Measurements from ENCODE around the gene HMGN3.

Gene HMGN3

DNA sequence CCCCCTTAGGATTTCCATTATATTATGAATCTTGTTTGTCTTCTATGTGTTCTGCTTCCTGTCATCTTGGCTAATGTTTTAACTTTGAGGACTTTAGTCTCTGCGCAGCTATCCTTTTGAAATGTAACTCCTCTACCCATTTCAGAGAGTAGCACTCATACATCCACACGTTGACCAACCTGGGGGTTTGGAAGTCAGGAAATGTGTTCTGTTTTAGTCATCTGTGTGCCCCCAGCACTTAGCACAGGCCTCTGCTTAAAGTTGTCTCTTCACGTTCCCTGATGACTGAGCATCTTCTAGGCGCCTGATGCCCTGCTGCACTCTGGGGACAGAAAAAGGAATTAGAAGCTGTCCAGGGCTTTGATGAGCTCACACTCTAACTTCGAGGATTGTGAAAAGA is 47.9 kb downstream of the HMGN3 start:
- no peak for DNase-seq (ENCODE audit: low read depth in 2 of 2, low spot score in 1 of 2)

DNA sequence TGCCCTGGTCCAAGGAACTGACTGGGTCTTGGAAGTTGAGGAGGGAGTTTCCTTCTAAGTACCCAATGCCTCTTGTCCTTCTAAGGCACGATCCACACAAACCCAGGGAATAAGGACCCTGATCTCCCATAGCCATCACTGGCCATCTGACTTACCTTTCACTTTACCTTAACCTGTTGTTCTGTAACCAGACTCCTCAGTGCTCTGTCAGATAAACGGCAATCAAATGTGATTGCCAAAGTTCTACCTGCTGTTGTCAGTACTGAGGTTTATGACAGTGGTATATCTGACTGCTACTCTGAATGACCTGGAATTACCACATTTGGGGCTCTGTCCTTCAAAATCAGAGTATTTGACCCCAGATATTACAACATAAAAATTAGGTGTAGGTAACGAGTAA is 49.8 kb downstream of the HMGN3 start:
- no peak for DNase-seq (ENCODE audit: low read depth in 2 of 2, low spot score in 1 of 2)

DNA sequence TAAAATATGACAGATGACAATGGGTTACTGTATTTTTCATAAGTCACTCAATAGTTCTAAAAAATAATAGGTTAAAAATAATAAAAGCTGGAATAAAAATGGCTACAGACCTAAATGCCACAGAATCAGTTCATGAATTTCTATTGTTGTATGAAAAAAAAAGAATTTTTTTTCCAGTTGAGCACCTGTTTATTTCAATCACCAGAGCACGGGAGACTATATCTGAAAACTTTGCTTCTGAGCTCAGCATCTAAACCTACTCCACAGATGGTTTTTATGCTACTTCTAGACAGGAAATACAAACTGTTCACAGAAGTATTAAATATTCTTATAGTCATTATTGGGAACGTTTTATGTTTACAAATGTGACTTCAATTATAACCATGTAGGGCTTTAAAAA is 50.4 kb downstream of the HMGN3 start:
- no peak for DNase-seq (ENCODE audit: low read depth in 2 of 2, low spot score in 1 of 2)

DNA sequence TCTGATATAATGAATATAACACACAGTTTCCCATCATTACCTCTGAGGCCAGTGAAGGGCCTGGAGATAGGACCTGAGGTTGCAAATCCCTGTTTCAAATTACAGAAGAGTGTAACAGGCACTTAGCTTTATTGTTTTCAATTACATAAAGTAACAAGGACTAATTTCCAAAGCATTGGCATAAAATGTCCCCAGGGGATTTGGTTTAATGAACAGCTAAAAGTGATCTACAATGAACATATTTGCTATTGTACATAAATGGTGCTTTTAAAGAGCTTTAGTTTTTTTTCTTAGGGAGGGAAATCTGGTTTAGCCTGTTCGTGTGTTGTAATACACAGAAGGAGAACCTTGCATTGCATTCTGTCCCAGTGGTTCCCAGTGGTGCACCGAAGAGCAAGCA is 54.4 kb downstream of the HMGN3 start:
- no peak for DNase-seq (ENCODE audit: low read depth in 2 of 2, low spot score in 1 of 2)

GRCh38 chr6:79173378-79173777 is 61.1 kb downstream of the HMGN3 start:
- no peak for DNase-seq (ENCODE audit: low read depth in 2 of 2, low spot score in 1 of 2)

GRCh38 chr6:79170959-79171358 is 63.5 kb downstream of the HMGN3 start:
- DNase-seq (ENCODE audit: low read depth in 2 of 2, low spot score in 1 of 2): no peak

DNA sequence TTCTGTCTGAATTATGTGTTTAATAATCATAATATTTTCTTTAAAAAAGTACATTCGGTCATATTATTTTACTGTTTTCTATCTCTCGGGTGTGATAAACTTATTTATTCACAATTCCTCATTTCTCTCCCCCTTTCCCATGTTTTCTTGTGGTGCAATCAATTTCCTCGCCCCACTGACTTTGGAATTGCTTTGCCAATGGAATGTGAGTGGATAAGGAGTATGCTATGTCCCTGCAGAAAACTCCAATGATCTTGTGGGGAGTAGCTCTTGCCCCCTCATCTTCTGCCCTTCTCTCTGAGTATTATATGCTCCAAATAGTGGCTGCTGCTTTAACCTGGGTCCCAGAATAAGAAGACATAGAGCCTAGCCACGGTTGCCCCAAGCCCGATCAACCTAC is 64.1 kb downstream of the HMGN3 start:
- DNase-seq (ENCODE audit: low read depth in 2 of 2, low spot score in 1 of 2): no peak

DNA sequence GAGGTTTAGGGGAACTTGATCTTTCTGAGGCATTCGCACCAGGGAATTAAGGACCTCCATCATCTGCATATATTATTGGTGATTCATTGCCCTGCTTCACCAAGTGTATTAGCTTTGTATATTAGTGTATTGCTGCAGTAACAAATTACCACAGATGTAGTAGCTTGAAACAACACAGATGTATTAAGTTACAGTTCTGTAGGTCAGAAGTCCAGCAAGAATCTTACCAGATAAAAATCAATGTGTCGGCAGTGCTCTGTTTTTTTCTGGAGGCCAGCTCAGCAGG is 65.8 kb downstream of the HMGN3 start:
- DNase-seq (ENCODE audit: low read depth in 2 of 2, low spot score in 1 of 2): no peak

DNA sequence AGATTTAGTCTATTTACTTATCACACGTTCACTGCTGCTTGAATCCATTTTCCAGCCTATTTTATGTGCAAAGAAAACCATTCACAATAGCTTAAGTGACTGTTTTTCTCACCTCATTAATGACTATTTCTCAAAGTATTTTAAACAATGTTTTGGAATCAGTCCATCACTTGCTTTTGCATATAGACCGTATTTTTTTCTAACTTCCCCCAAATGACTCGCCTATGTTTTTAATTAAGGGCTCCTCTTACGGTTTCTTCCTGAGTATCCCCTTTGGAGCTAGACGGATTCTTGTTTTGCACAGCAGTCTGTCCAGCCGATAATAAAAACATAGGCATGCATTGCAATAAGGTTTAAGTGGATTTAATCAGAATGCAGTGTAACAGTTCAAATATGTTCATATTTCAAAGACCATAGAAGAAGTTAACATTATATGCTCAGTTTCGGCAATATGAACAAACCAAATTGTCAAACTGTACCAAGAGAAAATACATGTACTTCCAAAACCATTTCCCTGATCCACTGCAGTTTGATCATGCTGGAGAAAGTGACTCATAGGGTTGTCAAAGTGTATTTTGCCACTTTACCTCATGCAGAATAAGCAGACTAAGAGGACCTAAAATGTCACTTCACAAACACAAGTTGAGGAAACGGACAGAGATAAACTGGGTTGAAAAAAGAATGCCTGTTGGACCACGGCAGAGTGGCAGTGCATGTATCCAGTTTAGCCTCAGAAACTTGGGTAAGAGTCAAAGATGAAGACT is 66.4 kb downstream of the HMGN3 start:
- DNase-seq (ENCODE audit: low read depth in 2 of 2, low spot score in 1 of 2): no peak

GRCh38 chr6:79159846-79160245 is 74.6 kb downstream of the HMGN3 start:
- DNase-seq (ENCODE audit: low read depth in 2 of 2, low spot score in 1 of 2): no peak

- DNase-seq (ENCODE audit: low read depth in 2 of 2, low spot score in 1 of 2): no peak
Observed at GRCh38 chr6:79158856-79159516, 75.5 kb downstream of the HMGN3 start.

DNA sequence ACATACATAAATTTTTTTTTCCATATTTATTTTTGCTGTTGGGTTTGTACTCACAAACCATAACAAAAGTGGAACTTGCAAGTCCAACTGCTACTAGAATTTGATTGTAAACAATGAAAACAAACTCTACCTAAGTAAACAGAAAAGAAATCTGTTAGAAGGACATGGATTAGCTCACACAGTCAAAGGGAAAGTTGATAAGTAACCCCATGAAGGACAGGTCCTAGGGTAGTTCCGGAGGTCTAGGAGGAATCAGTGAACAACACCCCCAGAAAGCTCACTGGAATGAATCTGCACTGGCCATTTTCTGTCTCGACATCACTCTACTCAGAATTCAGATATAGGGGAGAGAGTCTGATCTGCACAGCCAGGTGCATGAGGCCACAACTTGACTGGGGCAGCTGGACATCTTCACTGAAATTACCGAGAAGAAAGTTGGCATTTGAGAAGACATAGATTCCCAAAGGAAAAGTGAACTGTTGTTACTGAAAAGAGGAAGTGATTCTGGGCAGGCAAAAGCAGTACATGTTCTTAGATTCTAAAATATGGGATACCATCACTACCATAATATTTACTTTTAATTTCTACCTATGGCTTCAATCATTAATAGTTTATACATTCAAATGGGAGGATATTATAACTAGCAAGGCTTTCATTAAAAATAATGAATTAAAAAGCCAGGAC is 76.4 kb downstream of the HMGN3 start:
- no peak for DNase-seq (ENCODE audit: low read depth in 2 of 2, low spot score in 1 of 2)

- DNase-seq (ENCODE audit: low read depth in 2 of 2, low spot score in 1 of 2): no peak
Observed at GRCh38 chr6:79152269-79152737, 82.2 kb downstream of the HMGN3 start.

Measured in stimulated activated CD8-positive, alpha-beta memory T cell treated with anti-CD3 and anti-CD28 coated beads, Interleukin-4, amount 100 ng/mL, for 1 hour (primary cell).